ENCODE data around the gene VWA8. TPM values are rescaled to one million over a fixed set of nuclear protein-coding genes. Genes with fewer than 3 reads are reported as not detected.
"Not testable (repeated sequence)": the region's sequence is repeated elsewhere in the genome, so short reads cannot be mapped to it uniquely, and the experiment has no call there.

Gene VWA8
- total RNA-seq, 4 donors from 2014 or later: 27.1 to 39.7 (median 30.4) TPM

DNA sequence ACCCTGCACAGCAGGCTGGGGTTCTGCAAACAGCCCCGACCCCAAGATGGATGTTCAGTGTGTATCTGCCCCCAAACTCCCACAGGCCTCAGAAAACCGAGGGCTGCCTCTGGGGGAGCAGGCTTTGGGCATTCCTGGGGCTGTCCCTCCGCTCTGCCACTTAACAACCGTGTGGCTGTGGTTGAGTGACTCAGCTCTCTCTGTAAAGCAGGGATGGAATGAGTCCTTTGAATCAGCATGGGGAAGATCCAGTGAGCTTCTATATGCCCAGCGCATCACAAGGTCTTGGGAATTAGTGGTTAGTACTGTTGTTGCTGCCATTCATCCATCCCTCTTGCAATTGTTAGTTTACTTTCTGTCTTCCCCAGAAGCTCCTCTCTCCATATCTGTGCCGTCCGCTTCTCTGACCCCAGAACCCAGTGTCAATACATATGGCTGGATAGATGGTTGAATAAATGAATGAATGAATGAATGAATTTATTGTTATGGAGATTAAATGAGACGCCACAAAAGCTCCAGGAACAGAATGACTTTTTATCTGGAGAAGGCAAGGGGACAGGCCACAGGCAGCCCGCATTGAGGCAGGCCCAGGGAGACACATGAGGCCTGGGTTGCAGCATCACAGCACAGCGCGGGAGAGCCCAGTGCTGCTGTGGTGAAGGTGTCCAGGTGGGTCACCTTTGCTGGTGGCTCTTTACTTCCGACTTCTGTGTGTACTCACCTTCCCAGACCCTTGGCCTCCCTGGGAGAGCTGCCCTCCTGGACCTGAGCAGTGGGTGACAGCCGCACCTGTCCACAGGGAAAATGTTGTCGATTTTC lies 414.3 kb downstream of the VWA8 start:
- Histone ChIP-seq H3K9me3 (no peaks in the 10 kb centered on the region), H3K36me3 (no peaks in the 10 kb centered on the region), H3K4me3 (replicated peaks in 1 of 3) (no peak overlapping the region), H3K27me3 (no peaks in the 10 kb centered on the region), H3K4me1 (no peaks in the 10 kb centered on the region), H3K27ac (no peak overlapping the region)
- WGBS, 2 donors: 80 to 84% methylated on average over 14 of the region's 14 CpGs
- intact Hi-C loops (cut with DNase I): no loop called here
- TF ChIP-seq, protein P1, sequence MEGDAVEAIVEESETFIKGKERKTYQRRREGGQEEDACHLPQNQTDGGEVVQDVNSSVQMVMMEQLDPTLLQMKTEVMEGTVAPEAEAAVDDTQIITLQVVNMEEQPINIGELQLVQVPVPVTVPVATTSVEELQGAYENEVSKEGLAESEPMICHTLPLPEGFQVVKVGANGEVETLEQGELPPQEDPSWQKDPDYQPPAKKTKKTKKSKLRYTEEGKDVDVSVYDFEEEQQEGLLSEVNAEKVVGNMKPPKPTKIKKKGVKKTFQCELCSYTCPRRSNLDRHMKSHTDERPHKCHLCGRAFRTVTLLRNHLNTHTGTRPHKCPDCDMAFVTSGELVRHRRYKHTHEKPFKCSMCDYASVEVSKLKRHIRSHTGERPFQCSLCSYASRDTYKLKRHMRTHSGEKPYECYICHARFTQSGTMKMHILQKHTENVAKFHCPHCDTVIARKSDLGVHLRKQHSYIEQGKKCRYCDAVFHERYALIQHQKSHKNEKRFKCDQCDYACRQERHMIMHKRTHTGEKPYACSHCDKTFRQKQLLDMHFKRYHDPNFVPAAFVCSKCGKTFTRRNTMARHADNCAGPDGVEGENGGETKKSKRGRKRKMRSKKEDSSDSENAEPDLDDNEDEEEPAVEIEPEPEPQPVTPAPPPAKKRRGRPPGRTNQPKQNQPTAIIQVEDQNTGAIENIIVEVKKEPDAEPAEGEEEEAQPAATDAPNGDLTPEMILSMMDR (IDR thresholded peaks at IDR 0.05): no peak
- no peak for TF ChIP-seq POLR2A (IDR thresholded peaks at IDR 0.05)
- DNase-seq: no peak

DNA sequence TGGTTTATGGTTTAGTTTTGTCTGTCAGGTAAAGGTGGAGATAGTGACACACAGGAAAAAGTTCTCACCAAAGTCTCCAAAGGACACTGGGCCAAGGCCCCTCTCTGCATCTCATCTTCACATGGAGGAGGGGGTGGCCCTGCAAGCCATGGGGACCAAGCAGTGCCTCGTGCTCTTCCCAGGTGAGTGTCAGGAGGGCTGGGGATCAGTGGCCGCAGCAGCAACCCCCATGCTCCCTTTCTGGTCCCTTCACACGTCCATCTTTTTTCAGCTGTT lies 415.5 kb downstream of the VWA8 start:
- 67 to 83% methylated on average over 3 of the region's 3 CpGs for WGBS, 2 donors
- intact Hi-C loops (cut with DNase I): no loop called here
- H3K36me3 ChIP-seq: no peaks in the 10 kb centered on the region
- no peak overlapping the region for H3K27ac ChIP-seq
- TF ChIP-seq, protein P1 (IDR thresholded peaks at IDR 0.05): no peak
- no peak for TF ChIP-seq POLR2A (IDR thresholded peaks at IDR 0.05)
- DNase-seq: no peak
- H3K4me1 ChIP-seq: no peaks in the 10 kb centered on the region
- no peaks in the 10 kb centered on the region for H3K9me3 ChIP-seq
- H3K4me3 ChIP-seq (replicated peaks in 1 of 3): no peak overlapping the region
- no peaks in the 10 kb centered on the region for H3K27me3 ChIP-seq

DNA sequence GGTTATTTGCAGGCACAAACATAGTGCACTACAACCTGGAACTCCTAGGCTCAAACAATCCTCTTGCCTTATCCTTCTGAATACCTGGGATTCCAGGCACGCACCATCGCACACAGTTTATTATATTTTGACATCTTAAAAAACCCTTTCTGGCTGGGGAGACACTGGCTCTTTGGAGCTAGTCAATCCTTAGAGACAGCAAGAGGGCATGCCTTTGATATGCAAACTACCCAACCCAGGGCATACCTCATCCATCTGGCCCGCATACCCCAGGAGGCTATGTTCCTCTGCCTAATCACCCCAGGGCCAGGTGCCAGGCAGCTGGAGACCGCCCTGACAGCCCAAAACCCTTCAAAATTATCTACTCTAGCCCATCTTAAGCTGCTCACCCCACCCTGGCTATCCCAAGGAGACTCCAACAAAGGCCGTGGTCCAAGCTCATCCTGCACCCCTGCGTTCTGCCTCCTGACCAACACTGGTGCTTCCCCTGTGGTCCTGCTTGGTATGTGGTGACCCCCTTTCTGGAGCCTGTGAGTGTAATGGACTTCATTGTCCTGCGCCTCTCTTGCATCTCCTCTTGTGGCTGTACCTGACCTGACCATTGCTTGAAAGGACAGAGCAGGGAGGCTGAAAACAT lies 417.1 kb downstream of the VWA8 start:
- no peak for TF ChIP-seq POLR2A (IDR thresholded peaks at IDR 0.05)
- TF ChIP-seq, protein P1 (IDR thresholded peaks at IDR 0.05): no peak
- no peaks in the 10 kb centered on the region for H3K27me3 ChIP-seq
- H3K9me3 ChIP-seq: no peaks in the 10 kb centered on the region
- intact Hi-C loops (cut with DNase I): no loop called here
- 80 to 89% methylated on average over 7 of the region's 7 CpGs for WGBS, 2 donors
- no peaks in the 10 kb centered on the region for H3K36me3 ChIP-seq
- no peaks in the 10 kb centered on the region for H3K4me1 ChIP-seq
- no peak overlapping the region for H3K4me3 ChIP-seq (replicated peaks in 1 of 3)
- H3K27ac ChIP-seq: no peak overlapping the region
- no peak for DNase-seq

DNA sequence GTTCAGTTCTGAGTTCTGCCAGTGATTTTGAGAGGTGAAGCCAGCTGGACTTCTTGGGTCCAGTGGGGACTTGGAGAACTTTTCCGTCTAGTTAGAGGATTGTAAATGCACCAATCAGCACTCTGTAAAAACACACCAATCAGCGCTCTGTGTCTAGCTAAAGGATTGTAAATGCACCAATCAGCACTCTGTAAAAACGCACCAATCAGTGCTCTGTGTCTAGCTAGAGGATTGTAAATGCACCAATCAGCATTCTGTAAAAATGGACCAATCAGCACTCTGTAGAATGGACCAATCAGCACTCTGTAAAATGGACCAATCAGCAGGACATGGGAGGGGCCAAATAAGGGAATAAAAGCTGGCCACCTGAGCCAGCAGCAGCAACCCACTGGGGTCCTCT lies 418.1 kb downstream of the VWA8 start:
- 90 to 100% methylated on average over 1 to 3 of the region's 3 CpGs for WGBS, 2 donors
- H3K36me3 ChIP-seq; H3K27me3 ChIP-seq; H3K27ac ChIP-seq; DNase-seq; intact Hi-C loops (cut with DNase I); H3K9me3 ChIP-seq; H3K4me1 ChIP-seq; H3K4me3 ChIP-seq (replicated peaks in 1 of 3): not testable (repeated sequence)

DNA sequence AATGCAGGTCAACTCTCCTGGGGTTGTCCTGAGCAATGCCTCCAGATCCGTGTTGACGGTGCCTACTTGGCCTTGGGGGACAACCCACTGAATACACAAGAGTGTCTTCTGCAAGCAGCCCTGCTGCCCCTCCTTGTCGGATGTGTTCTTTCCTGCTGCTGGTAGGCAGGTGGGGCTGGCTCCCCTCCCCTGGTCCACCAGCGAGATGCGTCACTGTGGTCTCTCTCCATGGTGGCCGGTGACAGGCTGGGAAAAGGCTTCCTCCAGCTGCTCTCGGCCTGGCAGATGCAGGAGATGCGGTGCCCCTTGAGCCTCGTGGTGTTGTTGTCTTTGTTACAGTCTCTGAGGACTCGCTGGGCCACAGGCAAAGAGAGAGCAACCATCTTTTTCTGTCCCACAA lies 418.6 kb downstream of the VWA8 start:
- H3K27me3 ChIP-seq: no peaks in the 10 kb centered on the region
- DNase-seq: no peak
- no peaks in the 10 kb centered on the region for H3K4me1 ChIP-seq
- intact Hi-C loops (cut with DNase I): no loop called here
- TF ChIP-seq, protein P1 (IDR thresholded peaks at IDR 0.05): no peak
- no peak for TF ChIP-seq POLR2A (IDR thresholded peaks at IDR 0.05)
- WGBS, 2 donors: 80 to 95% methylated on average over 2 to 10 of the region's 10 CpGs
- no peaks in the 10 kb centered on the region for H3K36me3 ChIP-seq
- H3K4me3 ChIP-seq (replicated peaks in 1 of 3): no peak overlapping the region
- H3K27ac ChIP-seq: no peak overlapping the region
- no peaks in the 10 kb centered on the region for H3K9me3 ChIP-seq

All from thyroid gland (tissue), 4 donors.